MM.1S (cell line): ENCODE results near the gene TMEM116.

Source experiments
- DNase-seq: peaks from one replicate; pipeline ENCODE4 v3.0.0-alpha.2; 2015
- H2AFZ ChIP-seq: fragments of 300-600 bp; sonication (generic); 2 replicates; pipeline ENCODE4 v1.6.0; 2016; ENCODE audit warnings: antibody characterized with exemption, low read length
- H3F3A ChIP-seq: fragments of 300-600 bp; sonication (generic); 2 replicates; pipeline ENCODE4 v1.6.1; 2016; ENCODE audit warnings: mild to moderate bottlenecking, antibody characterized with exemption, low read length, moderate library complexity, mixed read lengths; ENCODE audit not compliant: insufficient read depth
- H3K27ac ChIP-seq: fragments of 300-600 bp; sonication (generic); 2 replicates; pipeline ENCODE4 v1.5.1; 2016; ENCODE audit warnings: mild to moderate bottlenecking, low read length
- H3K27me3 ChIP-seq: fragments of 300-600 bp; sonication (generic); replicated peaks from 2 replicates; pipeline ENCODE4 v1.6.0; 2016; ENCODE audit warnings: low read length; ENCODE audit not compliant: insufficient read depth
- H3K36me3 ChIP-seq: fragments of 300-600 bp; sonication (generic); replicated peaks from 2 replicates; pipeline ENCODE4 v1.6.1; 2016; ENCODE audit warnings: mild to moderate bottlenecking, low read length, mixed read lengths; ENCODE audit not compliant: insufficient read depth
- H3K4me1 ChIP-seq: fragments of 300-600 bp; sonication (generic); 2 replicates; pipeline ENCODE4 v1.6.1; 2016; ENCODE audit warnings: low read length, mixed read lengths
- H3K4me2 ChIP-seq: fragments of 300-600 bp; sonication (generic); 2 replicates; pipeline ENCODE4 v1.6.0; 2016; ENCODE audit warnings: low read depth, low read length
- H3K4me3 ChIP-seq: fragments of 300-600 bp; sonication (generic); 2 replicates; pipeline ENCODE4 v1.5.1; 2016; ENCODE audit warnings: low read length, mixed read lengths
- H3K79me2 ChIP-seq: fragments of 300-600 bp; sonication (generic); 2 replicates; pipeline ENCODE4 v1.6.1; 2016; ENCODE audit warnings: mixed run types, low read length, mixed read lengths
- H3K9ac ChIP-seq: fragments of 300-600 bp; sonication (generic); 2 replicates; pipeline ENCODE4 v1.6.1; 2016; ENCODE audit warnings: low read length, mixed read lengths
- H3K9me2 ChIP-seq: fragments of 300-600 bp; sonication (generic); replicated peaks from 2 replicates; pipeline ENCODE4 v1.6.1; 2016; ENCODE audit warnings: mild to moderate bottlenecking, low read length, mixed read lengths; ENCODE audit not compliant: insufficient read depth
- H3K9me3 ChIP-seq: fragments of 300-600 bp; sonication (generic); replicated peaks from 2 replicates; pipeline ENCODE4 v1.6.1; 2016; ENCODE audit warnings: mild to moderate bottlenecking, low read length, mixed read lengths; ENCODE audit not compliant: insufficient read depth
- H4K20me1 ChIP-seq: fragments of 300-600 bp; sonication (generic); 2 replicates; pipeline ENCODE4 v1.6.1; 2016; ENCODE audit warnings: mild to moderate bottlenecking, low read length, moderate library complexity, mixed read lengths; ENCODE audit not compliant: insufficient read depth
- EZH2 ChIP-seq: fragments of 300-600 bp; sonication (generic); optimal IDR thresholded peaks from 2 replicates; pipeline ENCODE3; 2017; ENCODE audit warnings: low read depth, mild to moderate bottlenecking, antibody characterized with exemption, low read length, mixed read lengths
- EZH2phosphoT487 ChIP-seq: fragments of 300-600 bp; sonication (generic); IDR thresholded peaks from 2 replicates; pipeline ENCODE4 v1.6.1; 2018; ENCODE audit warnings: antibody characterized with exemption, low read length
- TF ChIP-seq, protein P1 (sequence below): fragments of 300-600 bp; sonication (generic); IDR thresholded peaks from 2 replicates; pipeline ENCODE4 v1.5.1; 2016; ENCODE audit warnings: antibody characterized with exemption, low read length, mixed read lengths

The TMEM116 gene

DNA sequence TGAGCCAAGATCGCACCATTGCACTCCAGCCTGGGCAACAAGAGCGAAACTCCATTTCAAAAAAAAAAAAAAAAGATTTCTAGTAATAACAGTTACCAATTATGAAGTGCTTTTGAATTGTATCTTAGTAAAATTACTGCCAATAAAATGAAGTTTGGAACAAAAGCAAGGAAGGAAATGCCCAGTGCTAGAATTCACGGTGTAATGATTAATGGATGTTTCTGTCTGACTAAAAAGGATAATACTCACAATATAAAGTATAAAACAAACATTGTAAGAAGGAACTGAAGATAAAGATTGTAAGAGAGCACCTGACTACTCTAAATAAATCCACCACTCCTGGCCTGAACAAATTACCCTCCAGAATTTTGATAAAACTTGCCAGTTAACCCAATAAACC is 4.0 kb downstream of the TMEM116 start:
- Histone ChIP-seq H3K36me3 (no peaks in the 10 kb centered on the region), H3K9ac (no peak overlapping the region), H2AFZ (no peak overlapping the region), H4K20me1 (no peaks in the 10 kb centered on the region), H3K9me2 (no peaks in the 10 kb centered on the region), H3K27ac (no peak overlapping the region), H3K27me3 (no peaks in the 10 kb centered on the region), H3K4me2 (no peak overlapping the region), H3F3A (peaks cover 16% of the 10 kb centered on the region; the same call in 1 of the 2 replicates), H3K4me3 (no peak overlapping the region), H3K9me3 (no peaks in the 10 kb centered on the region), H3K79me2 (peaks cover 11% of the 10 kb centered on the region), H3K4me1 (peaks cover 26% of the 10 kb centered on the region)
- TF ChIP-seq, protein P1, sequence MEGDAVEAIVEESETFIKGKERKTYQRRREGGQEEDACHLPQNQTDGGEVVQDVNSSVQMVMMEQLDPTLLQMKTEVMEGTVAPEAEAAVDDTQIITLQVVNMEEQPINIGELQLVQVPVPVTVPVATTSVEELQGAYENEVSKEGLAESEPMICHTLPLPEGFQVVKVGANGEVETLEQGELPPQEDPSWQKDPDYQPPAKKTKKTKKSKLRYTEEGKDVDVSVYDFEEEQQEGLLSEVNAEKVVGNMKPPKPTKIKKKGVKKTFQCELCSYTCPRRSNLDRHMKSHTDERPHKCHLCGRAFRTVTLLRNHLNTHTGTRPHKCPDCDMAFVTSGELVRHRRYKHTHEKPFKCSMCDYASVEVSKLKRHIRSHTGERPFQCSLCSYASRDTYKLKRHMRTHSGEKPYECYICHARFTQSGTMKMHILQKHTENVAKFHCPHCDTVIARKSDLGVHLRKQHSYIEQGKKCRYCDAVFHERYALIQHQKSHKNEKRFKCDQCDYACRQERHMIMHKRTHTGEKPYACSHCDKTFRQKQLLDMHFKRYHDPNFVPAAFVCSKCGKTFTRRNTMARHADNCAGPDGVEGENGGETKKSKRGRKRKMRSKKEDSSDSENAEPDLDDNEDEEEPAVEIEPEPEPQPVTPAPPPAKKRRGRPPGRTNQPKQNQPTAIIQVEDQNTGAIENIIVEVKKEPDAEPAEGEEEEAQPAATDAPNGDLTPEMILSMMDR = no peak
- TF ChIP-seq EZH2 (no peak), EZH2phosphoT487 (no peak)
- DNase-seq = no peak

- no peaks in the 10 kb centered on the region for H3K36me3 ChIP-seq
- H3K9me2 ChIP-seq = no peaks in the 10 kb centered on the region
- H3K27ac ChIP-seq = no peak overlapping the region
- no peak overlapping the region for H2AFZ ChIP-seq
- no peak overlapping the region for H3K4me2 ChIP-seq
- no peak for TF ChIP-seq EZH2phosphoT487
- no peak for TF ChIP-seq EZH2
- TF ChIP-seq, protein P1 = no peak
- H3K4me3 ChIP-seq = no peak overlapping the region
- no peak for DNase-seq
- H3K4me1 ChIP-seq = peaks cover 26% of the 10 kb centered on the region
- no peaks in the 10 kb centered on the region for H3K9me3 ChIP-seq
- no peaks in the 10 kb centered on the region for H4K20me1 ChIP-seq
- H3K79me2 ChIP-seq = peaks cover 5% of the 10 kb centered on the region; the same call in 1 of the 2 replicates
- no peaks in the 10 kb centered on the region for H3K27me3 ChIP-seq
- H3K9ac ChIP-seq = no peak overlapping the region
- peaks cover 13% of the 10 kb centered on the region; the same call in 1 of the 2 replicates for H3F3A ChIP-seq
Observed at GRCh38 chr12:112007945-112008344, 5.0 kb downstream of the TMEM116 start.

- H3K36me3 ChIP-seq = no peaks in the 10 kb centered on the region
- no peak overlapping the region for H3K4me2 ChIP-seq
- H3K4me3 ChIP-seq = no peak overlapping the region
- H3K9me3 ChIP-seq = no peaks in the 10 kb centered on the region
- no peak for TF ChIP-seq EZH2phosphoT487
- TF ChIP-seq, protein P1 = no peak
- TF ChIP-seq EZH2 = no peak
- no peaks in the 10 kb centered on the region for H3K79me2 ChIP-seq
- no peak overlapping the region for H3K9ac ChIP-seq
- H3K4me1 ChIP-seq = peaks cover 24% of the 10 kb centered on the region
- no peaks in the 10 kb centered on the region for H4K20me1 ChIP-seq
- no peaks in the 10 kb centered on the region for H3K9me2 ChIP-seq
- H3K27me3 ChIP-seq = no peaks in the 10 kb centered on the region
- no peak overlapping the region for H3K27ac ChIP-seq
- H3F3A ChIP-seq = peaks cover 9% of the 10 kb centered on the region; the same call in 1 of the 2 replicates
- H2AFZ ChIP-seq = no peak overlapping the region
- no peak for DNase-seq
Observed at GRCh38 chr12:112005419-112006395, 7.3 kb downstream of the TMEM116 start.
